Cardiac muscle cell (in vitro differentiated cells and primary cell): ENCODE measurements around the gene SUCO. TPM values are rescaled to one million over a fixed set of nuclear protein-coding genes. Genes with fewer than 3 reads are reported as not detected.
A peak's percentile ranks its signal among the peaks of the same experiment; 100 is the strongest.

Experiments used
- DNase-seq, 2 donors: peaks; one replicate each; pipeline versions ENCODE4 v3.0.0 to v3.0.0-alpha.2; 2010 to 2017; ENCODE audit warnings: low read depth in 1 of 2, low spot score in 1 of 2
- H3K27ac ChIP-seq: fragments of 200-600 bp; sonication (generic); 2 replicates; pipeline ENCODE4 v1.5.1; 2016
- H3K27me3 ChIP-seq: fragments of 200-600 bp; sonication (generic); 2 replicates; pipeline ENCODE4 v1.6.0; 2016; ENCODE audit warnings: control low read depth
- H3K36me3 ChIP-seq: fragments of 200-600 bp; sonication (generic); 2 replicates; pipeline ENCODE4 v1.5.1; 2016; ENCODE audit warnings: control low read depth
- H3K4me1 ChIP-seq: fragments of 200-600 bp; sonication (generic); 2 replicates; pipeline ENCODE4 v1.8.1; 2017; ENCODE audit warnings: low read depth, mild to moderate bottlenecking, mixed run types
- H3K4me3 ChIP-seq: fragments of 200-600 bp; sonication (generic); 2 replicates; pipeline ENCODE4 v1.5.1; 2016; ENCODE audit warnings: mild to moderate bottlenecking
- H3K9me3 ChIP-seq: fragments of 200-600 bp; sonication (generic); 2 replicates; pipeline ENCODE4 v1.5.1; 2017; ENCODE audit warnings: low read depth, mild to moderate bottlenecking, control low read depth
- CTCF ChIP-seq: IDR thresholded peaks from 2 replicates; pipeline ENCODE4 v1.5.1; 2012; ENCODE audit warnings: low read depth, mild to moderate bottlenecking, low read length
- polyA plus RNA-seq: library from polyadenylated mRNA; unstranded; fragments of >200 nt; fragmentation: Nextera tagmentation; extraction: Ambion mirVana; gene quantifications from 2 replicates; pipeline ENCODE4 v1.2.1, GENCODE V29; 2016
- total RNA-seq: library from RNA; depleted of rRNA; stranded (reverse); fragments of >200 nt; gene quantifications from 2 replicates; pipeline ENCODE4 v1.2.3, GENCODE V29; 2016

Gene SUCO
- total and polyA plus RNA-seq, 2 experiments from 2014 or later, result 23.0 to 48.6 TPM

DNA sequence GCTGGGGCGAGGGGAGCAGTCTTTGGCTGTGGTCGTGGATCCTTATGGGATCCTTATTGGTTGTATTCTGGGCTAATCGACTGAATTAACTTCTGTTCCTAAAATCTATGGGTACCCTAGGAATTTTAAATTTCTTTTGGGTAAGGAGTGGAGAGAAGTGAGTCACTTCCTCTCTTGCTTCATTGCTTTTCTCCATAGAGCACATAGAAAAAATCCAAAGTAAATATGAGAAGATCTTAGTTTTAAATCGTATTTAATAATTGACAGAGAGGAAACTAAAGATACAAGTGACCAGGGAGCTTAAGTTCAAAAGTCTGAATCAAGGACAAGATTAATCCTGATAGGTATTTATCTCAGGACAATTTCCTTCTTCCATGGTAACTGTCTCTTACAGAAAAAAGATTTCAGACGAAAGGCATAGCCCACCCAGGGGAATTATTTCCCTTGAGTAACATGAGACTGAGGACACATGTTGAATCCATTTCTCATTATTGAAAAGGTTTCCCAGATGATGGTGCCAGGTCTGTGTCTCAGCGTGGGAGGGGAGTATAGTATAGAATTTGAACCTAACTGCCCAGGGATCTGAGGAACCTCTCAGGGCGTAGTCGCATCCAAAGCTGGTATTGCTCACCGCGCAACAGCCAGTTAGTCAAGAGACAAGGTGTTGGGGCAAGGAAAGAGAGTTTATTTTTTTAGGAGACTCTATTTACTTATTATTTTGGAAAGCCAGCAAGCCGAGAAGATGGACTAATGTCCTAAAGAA is 97.3 kb downstream of the SUCO start:
- no peak for TF ChIP-seq CTCF
- no peak overlapping the region for H3K4me3 ChIP-seq
- no peaks in the 10 kb centered on the region for H3K9me3 ChIP-seq
- no peaks in the 10 kb centered on the region for H3K4me1 ChIP-seq
- H3K27ac ChIP-seq, result no peak overlapping the region
- no peaks in the 10 kb centered on the region for H3K27me3 ChIP-seq
- no peaks in the 10 kb centered on the region for H3K36me3 ChIP-seq
- peak in 1 of 2 donors; percentile 44 for DNase-seq

DNA sequence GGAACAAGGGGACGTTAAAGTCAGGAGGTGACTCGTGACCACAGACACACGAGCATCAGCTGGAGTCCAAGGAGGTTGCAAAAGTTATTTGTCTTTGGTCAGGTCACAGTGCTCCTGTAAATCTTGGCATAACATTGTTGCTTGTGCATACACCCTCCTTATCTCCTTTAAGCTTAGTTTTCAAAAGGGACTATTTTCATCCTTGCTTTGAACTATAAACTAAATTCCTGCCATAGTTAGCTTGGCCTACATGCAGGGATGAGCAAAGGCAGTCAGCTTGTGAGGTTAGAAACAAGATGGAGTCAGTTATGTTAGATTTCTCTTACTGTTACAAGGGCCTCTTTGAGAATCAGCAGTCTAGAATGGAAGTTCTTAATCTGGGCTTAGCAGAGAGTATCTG is 97.9 kb downstream of the SUCO start:
- TF ChIP-seq CTCF, result no peak
- no peaks in the 10 kb centered on the region for H3K4me1 ChIP-seq
- no peaks in the 10 kb centered on the region for H3K9me3 ChIP-seq
- no peak overlapping the region for H3K4me3 ChIP-seq
- DNase-seq, result no peak
- no peaks in the 10 kb centered on the region for H3K27me3 ChIP-seq
- H3K36me3 ChIP-seq, result no peaks in the 10 kb centered on the region
- H3K27ac ChIP-seq, result no peak overlapping the region

DNA sequence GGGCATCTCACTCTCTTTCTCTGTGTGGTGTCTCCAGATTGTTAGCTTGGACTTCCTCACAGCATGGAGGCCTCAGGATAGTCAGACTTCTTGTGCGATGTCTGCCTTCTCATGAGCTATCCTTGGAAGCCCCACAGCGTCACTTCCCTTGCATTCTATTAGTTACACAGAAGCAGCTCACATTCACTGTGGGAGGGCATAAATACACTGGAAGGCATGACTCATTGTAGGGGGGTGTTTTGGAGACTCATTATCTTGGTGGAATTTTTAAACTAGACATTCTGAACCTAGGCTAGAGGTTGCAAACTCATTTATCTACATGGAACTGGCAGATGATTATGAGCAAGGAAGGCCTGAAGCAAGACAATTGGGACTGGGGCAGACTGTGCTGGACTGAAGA is 104.6 kb downstream of the SUCO start:
- Histone ChIP-seq H3K4me1 (no peaks in the 10 kb centered on the region), H3K9me3 (no peaks in the 10 kb centered on the region), H3K36me3 (no peaks in the 10 kb centered on the region), H3K4me3 (no peak overlapping the region), H3K27ac (no peak overlapping the region), H3K27me3 (no peaks in the 10 kb centered on the region)
- peak in 1 of 2 donors; percentile 88 for DNase-seq
- no peak for TF ChIP-seq CTCF

DNA sequence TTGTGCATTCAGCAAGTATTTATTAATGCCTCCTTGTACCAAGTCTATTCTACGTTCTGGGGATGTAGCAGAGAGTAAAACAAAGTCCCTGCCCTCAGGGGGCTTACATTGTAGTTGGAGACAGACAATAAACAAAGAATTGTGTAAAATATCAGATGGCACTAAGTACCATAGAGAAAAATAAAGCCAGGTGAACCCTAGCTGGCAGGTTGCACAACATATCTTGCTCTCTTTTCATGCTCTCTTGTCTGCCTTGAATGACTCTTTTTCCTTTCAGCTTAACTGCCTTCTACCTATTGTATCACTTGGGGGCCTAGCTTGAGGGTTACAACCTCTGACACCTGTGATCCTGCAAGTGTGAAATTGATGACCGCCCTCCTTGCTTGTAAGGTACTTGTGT is 105.3 kb downstream of the SUCO start:
- H3K27me3 ChIP-seq, result no peaks in the 10 kb centered on the region
- H3K4me3 ChIP-seq, result no peak overlapping the region
- DNase-seq, result no peak
- no peaks in the 10 kb centered on the region for H3K9me3 ChIP-seq
- H3K4me1 ChIP-seq, result peaks cover under 1% of the 10 kb centered on the region
- TF ChIP-seq CTCF, result no peak
- no peaks in the 10 kb centered on the region for H3K36me3 ChIP-seq
- H3K27ac ChIP-seq, result no peak overlapping the region

DNA sequence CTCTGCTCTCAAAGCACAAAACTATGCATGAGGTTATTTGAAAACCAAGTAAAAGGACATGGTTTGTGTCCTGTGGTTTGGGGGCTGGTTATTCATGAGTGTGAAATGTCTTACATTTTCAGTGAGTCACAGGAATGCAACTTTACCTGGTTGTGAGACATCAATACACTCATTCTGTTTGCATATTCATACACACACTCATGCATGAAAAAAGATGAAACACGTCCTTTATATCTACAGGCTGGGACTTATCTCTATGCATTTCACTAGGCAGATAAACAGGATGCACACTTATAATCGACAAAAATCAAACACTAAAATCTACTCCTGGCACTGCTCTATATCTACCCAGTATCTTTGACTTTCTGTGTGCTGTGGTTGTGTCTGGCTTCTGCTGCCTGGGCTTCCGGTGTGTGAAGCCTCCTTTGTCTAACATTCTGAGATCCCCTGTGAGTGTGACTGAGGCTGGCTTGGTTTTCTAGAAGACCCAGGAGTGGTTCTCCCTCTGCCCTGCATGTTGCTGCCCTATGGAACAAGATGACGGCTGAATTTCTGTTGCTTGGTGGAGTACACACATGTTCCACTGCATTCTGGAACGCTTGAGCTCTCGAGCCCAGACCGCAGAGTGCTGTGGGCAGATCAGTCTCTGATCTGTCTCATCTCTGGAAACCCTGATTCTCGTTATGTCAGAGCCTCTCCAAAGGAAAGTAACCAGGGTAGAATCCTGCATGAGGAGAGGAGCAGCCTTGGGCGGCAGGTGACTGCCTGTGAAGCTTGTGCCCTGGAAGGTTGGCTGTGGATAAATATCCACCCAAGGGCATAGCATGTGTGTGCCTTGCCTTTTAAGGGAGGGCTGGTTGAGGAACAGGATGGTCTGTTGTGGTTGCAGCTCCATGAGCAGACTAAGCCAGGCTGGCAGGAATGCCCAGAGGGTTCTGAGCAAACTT is 106.2 kb downstream of the SUCO start:
- peak in 1 of 2 donors; percentile 70 for DNase-seq
- no peak overlapping the region for H3K4me3 ChIP-seq

More for the DNA sequence above, 106.2 kb downstream of the SUCO start:
- H3K36me3 ChIP-seq, result no peaks in the 10 kb centered on the region
- H3K4me1 ChIP-seq, result peaks cover 7% of the 10 kb centered on the region
- no peaks in the 10 kb centered on the region for H3K9me3 ChIP-seq
- no peaks in the 10 kb centered on the region for H3K27me3 ChIP-seq
- no peak for TF ChIP-seq CTCF
- no peak overlapping the region for H3K27ac ChIP-seq
